SKM-1 (cell line): ENCODE results near the gene SERPINB8.
A peak's percentile ranks its signal among the peaks of the same experiment; 100 is the strongest.

Experiments used
- DNase-seq: peaks from one replicate; lab custom pipeline; 2025; ENCODE audit not compliant: unreplicated experiment; lab: John Stamatoyannopoulos, UW

SERPINB8 gene

GRCh38 chr18:64011513-64011912 lies 41.6 kb downstream of the SERPINB8 start:
- no peak for DNase-seq

- DNase-seq = peak; percentile 43
Observed at GRCh38 chr18:64017870-64018269, 48.0 kb downstream of the SERPINB8 start.

- no peak for DNase-seq
Observed at GRCh38 chr18:64019922-64020756, 50.3 kb downstream of the SERPINB8 start.

- no peak for DNase-seq
Observed at GRCh38 chr18:64026350-64026749, 56.5 kb downstream of the SERPINB8 start.

- no peak for DNase-seq
Observed at GRCh38 chr18:64027931-64028695, 58.2 kb downstream of the SERPINB8 start.

- no peak for DNase-seq
Observed at GRCh38 chr18:64029096-64029495, 59.2 kb downstream of the SERPINB8 start.

- DNase-seq = no peak
Observed at GRCh38 chr18:64031411-64031810, 61.5 kb downstream of the SERPINB8 start.

GRCh38 chr18:64032312-64032711 lies 62.4 kb downstream of the SERPINB8 start:
- DNase-seq = no peak

- no peak for DNase-seq
Observed at GRCh38 chr18:64037812-64038414, 68.0 kb downstream of the SERPINB8 start.
